Trophoblast cell (in vitro differentiated cells and primary cell): Measurements from ENCODE around the gene SLC10A7.
A peak's percentile ranks its signal among the peaks of the same experiment; 100 is the strongest.

ENCODE experiments used
- DNase-seq, 2 donors: peaks; one replicate each; pipeline ENCODE4 v3.0.0-alpha.2; 2016
- H2AFZ ChIP-seq: 2 replicates; pipeline ENCODE4 v1.6.1; 2013; ENCODE audit warnings: low read length, moderate library complexity, mild to moderate bottlenecking; ENCODE audit not compliant: insufficient read depth, poor library complexity
- H2AK5ac ChIP-seq: 2 replicates; pipeline ENCODE4 v1.6.1; 2013; ENCODE audit warnings: mild to moderate bottlenecking, low read length
- H2BK120ac ChIP-seq: 2 replicates; pipeline ENCODE4 v1.6.1; 2013; ENCODE audit warnings: low read length, mild to moderate bottlenecking, moderate library complexity; ENCODE audit not compliant: insufficient read depth, poor library complexity
- H2BK12ac ChIP-seq: 2 replicates; pipeline ENCODE4 v1.6.1; 2013; ENCODE audit warnings: mild to moderate bottlenecking, low read length, moderate library complexity
- H2BK5ac ChIP-seq: 2 replicates; pipeline ENCODE4 v1.6.1; 2013; ENCODE audit warnings: low read length, low read depth, moderate library complexity, mild to moderate bottlenecking; ENCODE audit not compliant: poor library complexity
- H3K14ac ChIP-seq: 2 replicates; pipeline ENCODE4 v1.6.1; 2013; ENCODE audit warnings: mild to moderate bottlenecking, low read length
- H3K18ac ChIP-seq: 2 replicates; pipeline ENCODE4 v1.6.1; 2013; ENCODE audit warnings: mild to moderate bottlenecking, low read length
- H3K23ac ChIP-seq: 2 replicates; pipeline ENCODE4 v1.6.1; 2013; ENCODE audit warnings: low read length
- H3K27ac ChIP-seq: 2 replicates; pipeline ENCODE4 v1.5.1; 2013; ENCODE audit warnings: low read depth, mild to moderate bottlenecking, inconsistent platforms, low read length, moderate library complexity
- H3K27me3 ChIP-seq: 2 replicates; pipeline ENCODE4 v1.6.1; 2013; ENCODE audit warnings: inconsistent platforms, mild to moderate bottlenecking, low read length, moderate library complexity; ENCODE audit not compliant: insufficient read depth
- H3K36me3 ChIP-seq, 2 experiments: 1 replicate in 1 of 2; 2 replicates in 1 of 2; pipeline ENCODE4 v1.6.1; 2013; ENCODE audit warnings: low read length in 2 of 2, mild to moderate bottlenecking in 2 of 2, moderate library complexity in 1 of 2; ENCODE audit not compliant: insufficient read depth in 2 of 2, control insufficient read depth in 1 of 2
- H3K4ac ChIP-seq: 2 replicates; pipeline ENCODE4 v1.6.1; 2013; ENCODE audit warnings: low read depth, mild to moderate bottlenecking, low read length, moderate library complexity
- H3K4me1 ChIP-seq, 2 experiments: 1 replicate in 1 of 2; 2 replicates in 1 of 2; pipeline ENCODE4 v1.6.1; 2013; ENCODE audit warnings: low read length in 2 of 2, mild to moderate bottlenecking in 2 of 2, moderate library complexity in 1 of 2; ENCODE audit not compliant: insufficient read depth in 2 of 2, control insufficient read depth in 1 of 2
- H3K4me2 ChIP-seq: 2 replicates; pipeline ENCODE4 v1.6.1; 2013; ENCODE audit warnings: inconsistent platforms, mild to moderate bottlenecking, low read length, moderate library complexity
- H3K4me3 ChIP-seq: 2 replicates; pipeline ENCODE4 v1.5.1; 2013; ENCODE audit warnings: mild to moderate bottlenecking, low read depth, low read length, inconsistent platforms
- H3K79me1 ChIP-seq: one replicate; pipeline ENCODE4 v1.6.1; 2013; ENCODE audit warnings: low read length
- H3K79me2 ChIP-seq: 2 replicates; pipeline ENCODE4 v1.6.1; 2013; ENCODE audit warnings: low read length, mild to moderate bottlenecking; ENCODE audit not compliant: control insufficient read depth, insufficient read depth, poor library complexity
- H3K9ac ChIP-seq: 2 replicates; pipeline ENCODE4 v1.6.1; 2013; ENCODE audit warnings: mild to moderate bottlenecking, low read length
- H3K9me3 ChIP-seq: 2 replicates; pipeline ENCODE4 v1.6.1; 2013; ENCODE audit warnings: low read depth, mild to moderate bottlenecking, control low read depth, inconsistent platforms, low read length; ENCODE audit not compliant: insufficient read depth
- H4K12ac ChIP-seq: 2 replicates; pipeline ENCODE4 v1.6.1; 2013; ENCODE audit warnings: low read depth, mild to moderate bottlenecking, low read length, moderate library complexity
- H4K8ac ChIP-seq: 2 replicates; pipeline ENCODE4 v1.6.1; 2013; ENCODE audit warnings: low read depth, mild to moderate bottlenecking, low read length, moderate library complexity
- H4K91ac ChIP-seq: one replicate; pipeline ENCODE4 v1.6.1; 2013; ENCODE audit warnings: low read depth, mild to moderate bottlenecking, low read length, moderate library complexity
- WGBS: extraction: QIAGEN DNeasy Blood & Tissue Kit; methylation state at CpG from one replicate; pipeline ENCODE4 v1.1.7; 2013; ENCODE audit warnings: missing lambda C conversion rate; ENCODE audit not compliant: insufficient read length, insufficient coverage; ENCODE audit errors: extremely low coverage; 5-methylcytosine and 5-hydroxymethylcytosine counted together

The SLC10A7 gene

DNA sequence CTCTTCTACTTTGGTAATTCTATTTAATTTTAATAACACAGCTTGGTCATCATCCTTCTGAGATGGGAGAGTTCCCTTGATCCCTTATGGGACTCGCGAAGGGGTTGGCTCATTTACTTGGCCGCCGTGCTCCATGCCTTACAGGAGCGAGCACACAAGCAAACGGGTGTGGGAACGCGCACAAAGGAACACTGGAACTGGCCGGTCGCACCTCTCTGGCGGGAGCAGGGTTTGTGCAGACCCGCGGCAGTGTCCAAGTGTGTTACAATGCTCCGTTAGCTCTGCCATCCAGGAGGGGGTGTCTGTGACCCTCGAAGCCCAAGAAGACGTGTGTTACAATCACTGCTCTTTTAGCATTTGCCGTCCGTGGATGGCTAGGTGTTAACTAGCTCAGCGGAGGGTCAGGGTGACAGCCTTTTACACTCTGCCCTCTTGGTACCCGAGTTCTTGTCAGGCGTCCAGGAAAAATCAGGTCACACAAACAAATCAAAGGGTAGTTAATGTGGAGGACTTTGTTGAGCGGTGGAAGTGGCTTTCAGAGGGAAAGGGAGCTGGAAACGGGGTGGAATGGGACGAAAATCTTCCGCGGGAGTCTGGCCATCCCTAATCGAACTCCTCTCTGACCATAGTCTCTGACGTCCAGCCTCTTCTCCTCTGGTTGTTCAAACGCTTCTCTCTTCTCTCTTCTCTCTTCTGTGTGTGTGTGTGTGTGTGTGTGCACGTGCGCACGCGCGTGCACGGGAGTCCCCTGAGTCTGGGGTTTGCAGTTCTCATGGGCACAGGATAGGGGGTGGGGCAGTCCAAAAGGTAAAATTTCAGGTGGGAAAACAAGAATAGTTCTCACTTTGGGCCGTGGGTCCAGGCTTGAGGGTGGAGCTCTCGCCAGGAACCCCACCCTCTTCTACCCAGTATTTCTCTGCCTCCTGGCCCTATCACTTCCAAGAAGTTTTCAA lies 76.3 kb downstream of the SLC10A7 start:
- no peak overlapping the region for H2BK12ac ChIP-seq
- no peak overlapping the region for H2AK5ac ChIP-seq
- no peak overlapping the region for H3K4ac ChIP-seq
- H3K79me2 ChIP-seq: no peaks in the 10 kb centered on the region
- no peak overlapping the region for H2BK120ac ChIP-seq
- no peak overlapping the region for H3K27ac ChIP-seq
- no peak for DNase-seq
- no peak overlapping the region for H3K18ac ChIP-seq
- H3K79me1 ChIP-seq: no peaks in the 10 kb centered on the region
- no peak overlapping the region for H4K91ac ChIP-seq
- no peak overlapping the region for H3K23ac ChIP-seq
- no peak overlapping the region for H2AFZ ChIP-seq
- H4K8ac ChIP-seq: no peak overlapping the region
- no peaks in the 10 kb centered on the region for H3K27me3 ChIP-seq
- no peak overlapping the region for H2BK5ac ChIP-seq
- H3K14ac ChIP-seq: no peak overlapping the region
- no peak overlapping the region for H3K4me2 ChIP-seq
- no peaks in the 10 kb centered on the region for H3K4me1 ChIP-seq
- no peak overlapping the region for H4K12ac ChIP-seq
- no CpG with 5 or more reads among the region's 37 CpGs for WGBS
- peaks cover 0 to 4% of the 10 kb centered on the region in 2 experiments for H3K36me3 ChIP-seq
- no peak overlapping the region for H3K4me3 ChIP-seq
- H3K9ac ChIP-seq: no peak overlapping the region
- no peaks in the 10 kb centered on the region for H3K9me3 ChIP-seq

- Histone ChIP-seq H3K9ac (no peak overlapping the region), H4K8ac (no peak overlapping the region), H4K12ac (no peak overlapping the region), H3K36me3 (peaks cover 0 to 4% of the 10 kb centered on the region in 2 experiments), H3K79me2 (no peaks in the 10 kb centered on the region), H3K9me3 (no peaks in the 10 kb centered on the region), H2BK12ac (no peak overlapping the region), H3K23ac (no peak overlapping the region), H3K4me2 (no peak overlapping the region), H2BK120ac (no peak overlapping the region), H3K14ac (no peak overlapping the region), H3K27me3 (no peaks in the 10 kb centered on the region), H3K4me1 (peaks cover 0 to 2% of the 10 kb centered on the region in 2 experiments), H4K91ac (no peak overlapping the region), H3K79me1 (no peaks in the 10 kb centered on the region), H2AFZ (no peak overlapping the region), H2BK5ac (no peak overlapping the region), H3K4me3 (no peak overlapping the region), H3K4ac (no peak overlapping the region), H2AK5ac (no peak overlapping the region), H3K18ac (no peak overlapping the region), H3K27ac (no peak overlapping the region)
- DNase-seq: no peak
- WGBS: no CpG with 5 or more reads among the region's 2 CpGs
Measured at GRCh38 chr4:146443525-146443924, 78.2 kb downstream of the SLC10A7 start.

- Histone ChIP-seq H3K18ac (no peak overlapping the region), H2AK5ac (no peak overlapping the region), H3K4me1 (peaks cover 0 to 2% of the 10 kb centered on the region in 2 experiments), H2AFZ (no peak overlapping the region), H3K4ac (no peak overlapping the region), H3K27me3 (no peaks in the 10 kb centered on the region), H3K79me2 (no peaks in the 10 kb centered on the region), H3K79me1 (no peaks in the 10 kb centered on the region), H4K8ac (no peak overlapping the region), H2BK5ac (no peak overlapping the region), H4K91ac (no peak overlapping the region), H3K14ac (no peak overlapping the region), H3K23ac (no peak overlapping the region), H3K9me3 (no peaks in the 10 kb centered on the region), H3K9ac (no peak overlapping the region), H2BK12ac (no peak overlapping the region), H3K4me2 (no peak overlapping the region), H4K12ac (no peak overlapping the region), H2BK120ac (no peak overlapping the region), H3K4me3 (no peak overlapping the region), H3K36me3 (peaks cover 0 to 4% of the 10 kb centered on the region in 2 experiments), H3K27ac (no peak overlapping the region)
- no CpG with 5 or more reads among the region's 1 CpG for WGBS
- DNase-seq: peak; percentile 6 to 63
Measured at GRCh38 chr4:146442801-146443200, 78.9 kb downstream of the SLC10A7 start.

DNA sequence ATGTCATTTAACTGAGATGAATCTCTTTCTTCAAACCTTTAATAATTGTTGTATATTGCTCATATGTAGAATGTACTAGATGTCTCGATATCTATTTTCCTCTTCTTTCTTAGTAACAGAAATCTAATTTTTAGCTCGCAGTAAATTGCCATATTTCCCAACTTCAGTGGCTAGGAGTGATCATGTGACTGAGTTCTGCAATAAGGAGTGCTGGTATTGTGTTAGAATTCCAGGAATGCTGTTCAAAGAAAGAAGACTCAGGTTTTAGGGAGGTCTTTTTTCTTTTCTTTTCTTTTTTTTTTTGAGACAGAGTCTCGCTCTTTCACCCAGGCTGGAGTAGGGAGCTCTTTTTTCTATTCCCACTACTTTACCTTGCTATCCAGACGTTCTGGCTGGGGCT lies 81.7 kb downstream of the SLC10A7 start:
- DNase-seq: peak in 1 of 2 donors; percentile 74
- Histone ChIP-seq H3K79me2 (no peaks in the 10 kb centered on the region), H2AK5ac (no peak overlapping the region), H3K4me1 (peaks cover 0 to 2% of the 10 kb centered on the region in 2 experiments), H3K27ac (no peak overlapping the region), H3K18ac (no peak overlapping the region), H3K14ac (no peak overlapping the region), H3K4me2 (no peak overlapping the region), H2BK5ac (no peak overlapping the region), H2AFZ (no peak overlapping the region), H4K8ac (no peak overlapping the region), H3K4me3 (no peak overlapping the region), H3K9me3 (no peaks in the 10 kb centered on the region), H3K36me3 (no peaks in the 10 kb centered on the region), H4K91ac (no peak overlapping the region), H2BK12ac (peak overlapping the region; percentile 30), H2BK120ac (no peak overlapping the region), H3K79me1 (no peaks in the 10 kb centered on the region), H3K4ac (no peak overlapping the region), H3K23ac (no peak overlapping the region), H4K12ac (no peak overlapping the region), H3K27me3 (no peaks in the 10 kb centered on the region), H3K9ac (no peak overlapping the region)
- no CpG with 5 or more reads among the region's 4 CpGs for WGBS
